Measurements from ENCODE around the gene GAK. TPM values are rescaled to one million over a fixed set of nuclear protein-coding genes. Genes with fewer than 3 reads are reported as not detected.

GAK gene
- total RNA-seq, 1 experiment from 2014 or later = 121 TPM

DNA sequence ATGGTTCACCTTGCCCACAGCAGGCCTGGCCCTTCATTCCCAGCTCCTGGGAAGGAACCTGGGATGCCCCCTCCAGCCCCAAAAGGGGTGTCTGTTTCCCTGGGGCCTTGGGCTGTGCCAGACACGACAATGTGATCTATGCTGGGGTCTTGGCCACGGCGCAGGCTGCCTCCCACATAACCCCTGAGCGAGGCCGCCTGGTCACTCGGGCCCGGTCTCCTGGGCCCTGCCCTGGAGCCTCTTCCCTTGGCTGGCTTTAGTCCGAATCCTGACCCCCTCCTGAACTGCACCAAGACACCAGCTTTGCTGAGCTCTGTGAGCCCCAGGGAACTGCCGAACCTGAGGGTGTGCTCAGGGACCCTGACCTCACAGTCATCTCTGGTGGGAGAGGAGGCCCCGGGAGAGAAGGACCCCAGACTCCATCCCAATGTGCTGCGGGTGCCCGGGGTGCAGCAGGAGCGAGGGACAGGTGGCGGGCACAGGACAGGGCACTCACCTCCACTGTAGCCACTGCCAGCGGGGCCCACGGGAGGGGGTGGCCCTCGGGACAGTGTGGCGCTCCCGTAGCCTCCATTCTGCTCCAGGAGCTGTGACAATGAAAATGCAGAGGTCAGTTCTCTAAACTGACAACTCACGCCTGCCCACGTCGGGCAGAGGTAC is 42.0 kb downstream of the GAK start:
- DNase-seq (ENCODE audit: low read depth) = no peak

DNA sequence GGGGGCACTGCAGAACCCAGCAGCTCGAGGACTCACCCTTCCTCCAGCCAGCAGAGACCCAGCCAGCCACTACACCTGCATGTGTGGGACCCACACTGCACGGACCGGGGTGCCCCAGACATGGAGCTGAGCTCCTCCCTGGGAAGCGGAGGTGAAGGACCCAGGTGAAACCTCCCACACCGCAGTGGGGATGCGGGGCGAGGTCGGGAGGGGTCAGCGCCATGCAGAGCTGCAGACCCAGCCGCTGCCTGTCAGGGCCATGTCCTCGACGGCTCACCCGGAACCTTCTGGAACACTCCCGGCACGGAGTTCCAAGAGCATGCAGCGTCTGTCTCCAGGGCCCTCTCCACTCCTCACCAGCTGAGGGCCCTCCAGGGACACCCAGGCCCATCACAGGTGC is 42.6 kb downstream of the GAK start:
- no peak for DNase-seq (ENCODE audit: low read depth)

DNA sequence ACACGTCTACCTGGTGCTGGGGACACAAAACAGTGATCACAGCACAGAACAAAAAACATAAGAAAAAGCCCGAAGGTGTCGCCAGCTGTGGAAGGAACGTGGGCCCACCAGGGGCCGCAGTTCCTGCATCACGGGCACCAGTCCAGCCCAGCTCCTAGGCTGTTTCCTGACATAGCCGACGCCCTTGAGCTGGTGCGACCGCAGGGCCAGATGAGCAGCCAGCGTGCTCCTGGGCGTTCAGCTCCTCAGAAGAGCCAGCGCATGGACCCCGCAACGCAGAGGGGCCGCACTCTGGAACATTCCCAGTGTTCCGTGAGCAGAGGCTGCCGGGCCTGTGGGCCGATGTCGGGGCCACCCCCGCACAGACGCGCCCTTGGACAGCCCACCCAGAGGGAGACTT is 44.1 kb downstream of the GAK start:
- no peak for DNase-seq (ENCODE audit: low read depth)

DNA sequence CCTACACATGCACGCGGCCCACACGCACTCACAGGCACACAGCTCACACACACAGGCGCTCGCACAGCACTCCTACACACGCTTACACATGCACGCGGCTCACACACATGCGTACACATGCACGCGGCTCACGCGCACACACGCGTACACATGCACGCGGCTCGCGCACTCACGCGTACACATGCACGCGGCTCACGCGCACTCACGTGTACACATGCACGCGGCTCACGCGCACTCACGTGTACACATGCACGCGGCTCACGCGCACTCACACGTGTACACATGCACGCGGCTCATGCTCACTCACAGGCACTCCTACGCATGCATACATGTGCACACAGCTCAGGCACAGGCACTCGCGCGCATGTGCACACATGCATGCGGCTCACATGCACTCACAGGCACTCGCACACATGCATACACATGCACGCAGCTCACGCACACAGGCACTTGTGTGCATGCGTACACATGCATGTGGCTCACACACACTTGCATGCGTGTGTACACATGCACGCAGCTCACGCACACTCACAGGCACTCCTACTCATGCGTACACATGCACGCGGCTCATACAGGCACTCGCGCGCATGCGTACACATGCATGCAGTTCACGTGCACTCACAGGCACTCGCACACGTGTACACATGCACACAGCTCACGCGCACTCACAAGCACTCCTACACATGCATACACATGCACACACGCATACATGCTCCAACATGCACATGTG is 44.9 kb downstream of the GAK start:
- no peak for DNase-seq (ENCODE audit: low read depth)

DNA sequence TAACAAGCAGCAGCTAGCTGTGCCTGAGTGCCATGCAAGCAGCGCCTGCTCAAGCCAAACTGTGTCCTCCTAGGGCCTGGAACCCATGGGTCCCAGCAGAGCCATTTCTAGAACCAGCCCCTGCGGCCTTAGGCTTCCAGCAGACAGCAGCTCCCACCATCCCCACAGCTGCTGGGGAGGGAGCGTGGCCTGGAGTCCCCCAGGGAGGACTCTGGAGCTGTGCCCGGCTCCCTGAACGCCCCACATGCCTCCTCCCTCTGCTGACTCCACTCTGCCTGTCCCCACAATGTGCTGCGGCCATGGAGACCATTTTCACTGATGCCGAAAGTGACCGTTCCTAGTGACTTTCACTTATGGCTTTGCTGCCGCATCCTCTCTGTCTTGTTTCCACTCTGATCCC is 45.9 kb downstream of the GAK start:
- DNase-seq (ENCODE audit: low read depth) = no peak

DNA sequence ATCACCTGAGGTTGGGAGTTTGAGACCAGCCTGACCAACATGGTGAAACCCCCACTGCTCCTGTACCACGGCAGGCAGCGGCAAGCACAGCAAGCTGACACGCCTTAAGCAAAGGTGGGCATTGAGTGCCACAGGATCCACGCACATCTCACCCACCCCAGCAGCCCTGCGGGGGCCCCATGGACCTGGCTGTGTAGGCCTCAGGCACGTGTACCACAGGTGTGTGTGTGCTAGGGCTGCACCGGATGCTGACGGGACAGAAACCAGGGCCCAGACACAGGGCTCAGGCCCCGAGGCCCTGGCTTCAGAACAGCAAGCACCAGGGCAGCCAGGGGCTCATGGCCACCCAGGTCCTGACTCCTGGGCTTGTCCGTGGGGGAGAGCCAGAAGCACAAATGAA is 46.8 kb downstream of the GAK start:
- no peak for DNase-seq (ENCODE audit: low read depth)

DNA sequence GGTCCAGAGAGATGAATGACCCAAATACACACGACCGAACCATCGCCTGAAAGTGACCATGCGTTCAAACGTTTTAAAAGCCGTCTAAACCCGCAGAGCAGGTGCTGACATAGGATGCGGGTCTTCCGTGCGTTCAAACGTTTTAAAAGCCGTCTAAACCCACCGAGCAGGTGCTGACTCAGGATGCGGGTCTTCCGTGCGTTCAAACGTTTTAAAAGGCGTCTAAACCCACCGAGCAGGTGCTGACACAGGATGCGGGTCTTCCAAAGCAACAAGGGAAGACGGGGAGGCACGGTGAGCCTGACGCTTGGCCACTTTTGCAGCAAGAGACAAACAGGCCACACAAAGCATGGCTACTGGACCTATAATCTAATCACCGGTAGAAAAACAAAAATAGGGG is 47.2 kb downstream of the GAK start:
- no peak for DNase-seq (ENCODE audit: low read depth)

DNA sequence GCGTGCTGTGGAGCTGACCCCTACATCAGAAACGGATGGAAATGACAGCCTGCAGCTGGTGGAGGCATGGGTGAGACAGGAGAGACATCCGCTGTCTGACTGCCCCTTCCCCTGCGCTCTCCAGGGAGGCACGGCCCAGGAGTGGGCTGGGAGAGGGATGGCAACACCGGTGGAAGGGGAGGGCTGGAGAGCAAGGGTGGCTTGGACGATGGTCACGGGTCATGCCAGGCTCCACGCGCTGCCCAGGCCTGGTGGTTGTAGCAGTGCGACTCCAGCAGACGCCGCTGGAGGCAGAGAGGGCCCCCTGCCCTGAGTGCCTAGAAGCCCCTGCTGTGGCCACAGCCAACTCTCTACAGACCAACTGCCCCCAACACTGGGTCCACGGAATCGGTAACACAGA is 47.9 kb downstream of the GAK start:
- no peak for DNase-seq (ENCODE audit: low read depth)

DNA sequence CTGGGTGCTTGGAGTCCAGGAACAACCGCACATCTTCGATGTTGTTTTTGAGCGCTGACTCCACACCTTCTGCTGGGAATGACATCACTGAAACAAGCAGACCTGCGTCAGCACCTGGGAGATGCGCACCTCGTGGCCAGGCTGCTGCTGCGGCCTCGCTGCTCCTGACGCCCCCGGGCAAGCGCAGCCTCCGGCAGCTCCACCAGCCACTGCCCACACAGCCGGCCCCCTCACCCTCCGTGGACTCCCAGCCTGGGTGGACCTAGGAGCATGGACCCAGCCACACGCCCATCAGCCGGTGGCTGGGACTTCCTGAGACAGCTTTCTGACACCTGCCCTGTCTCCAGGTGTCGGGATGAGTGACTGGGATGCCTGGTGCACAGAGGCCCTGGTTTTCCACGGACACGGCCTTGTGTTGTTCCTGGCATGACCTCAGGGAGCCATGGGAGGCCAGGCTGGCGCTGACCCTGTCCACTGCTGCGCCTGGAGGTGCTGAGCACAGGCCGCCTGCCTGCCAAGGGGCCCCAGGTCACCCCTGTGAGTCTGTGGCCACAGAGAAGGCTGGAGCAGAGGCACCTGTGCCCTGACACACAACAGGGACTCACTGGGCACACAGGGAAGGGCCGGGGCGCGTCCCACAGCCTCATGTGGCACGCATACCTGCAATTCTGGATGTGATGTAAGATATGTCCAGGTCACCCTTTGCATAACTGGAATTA is 48.6 kb downstream of the GAK start:
- DNase-seq (ENCODE audit: low read depth) = no peak

DNA sequence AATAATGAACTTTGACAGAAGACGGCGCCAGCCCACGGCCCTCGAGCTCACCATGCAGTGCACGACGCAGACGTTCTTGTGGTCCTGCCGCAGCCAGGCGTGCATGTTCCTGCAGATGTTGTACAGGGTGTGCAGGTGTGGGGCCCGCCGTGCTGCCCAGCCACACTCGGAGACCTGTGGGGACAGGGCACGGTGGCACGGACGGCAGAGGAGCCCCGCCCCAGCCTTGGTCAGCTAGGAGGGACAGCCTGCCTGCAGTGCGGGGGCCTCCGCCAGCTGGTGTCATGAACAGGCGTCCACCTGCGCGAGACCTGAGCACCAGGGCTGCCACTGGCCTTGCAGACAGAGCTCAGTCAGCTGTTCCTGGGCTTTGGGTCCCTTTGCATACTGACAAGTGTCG is 49.5 kb downstream of the GAK start:
- no peak for DNase-seq (ENCODE audit: low read depth)

DNA sequence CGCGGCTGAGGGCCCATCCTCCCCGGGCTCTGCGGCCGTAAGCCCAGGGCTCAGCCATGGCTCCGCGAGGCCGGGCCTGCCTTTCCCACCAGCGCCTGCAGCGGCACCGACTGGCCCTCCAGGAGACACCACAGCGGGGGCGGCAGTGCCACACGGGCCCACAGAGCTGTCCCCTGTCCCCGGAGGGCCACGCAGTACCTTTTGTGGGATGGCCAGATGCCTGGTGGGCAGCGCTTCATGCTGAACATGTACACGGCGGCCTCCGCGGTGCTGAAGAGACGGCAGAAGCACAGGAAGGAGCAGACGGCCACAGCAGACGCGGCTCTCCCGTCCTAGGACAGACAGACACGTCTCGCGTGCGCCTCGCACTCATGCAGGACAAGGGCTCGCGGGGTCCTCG is 50.4 kb downstream of the GAK start:
- DNase-seq (ENCODE audit: low read depth) = no peak

DNA sequence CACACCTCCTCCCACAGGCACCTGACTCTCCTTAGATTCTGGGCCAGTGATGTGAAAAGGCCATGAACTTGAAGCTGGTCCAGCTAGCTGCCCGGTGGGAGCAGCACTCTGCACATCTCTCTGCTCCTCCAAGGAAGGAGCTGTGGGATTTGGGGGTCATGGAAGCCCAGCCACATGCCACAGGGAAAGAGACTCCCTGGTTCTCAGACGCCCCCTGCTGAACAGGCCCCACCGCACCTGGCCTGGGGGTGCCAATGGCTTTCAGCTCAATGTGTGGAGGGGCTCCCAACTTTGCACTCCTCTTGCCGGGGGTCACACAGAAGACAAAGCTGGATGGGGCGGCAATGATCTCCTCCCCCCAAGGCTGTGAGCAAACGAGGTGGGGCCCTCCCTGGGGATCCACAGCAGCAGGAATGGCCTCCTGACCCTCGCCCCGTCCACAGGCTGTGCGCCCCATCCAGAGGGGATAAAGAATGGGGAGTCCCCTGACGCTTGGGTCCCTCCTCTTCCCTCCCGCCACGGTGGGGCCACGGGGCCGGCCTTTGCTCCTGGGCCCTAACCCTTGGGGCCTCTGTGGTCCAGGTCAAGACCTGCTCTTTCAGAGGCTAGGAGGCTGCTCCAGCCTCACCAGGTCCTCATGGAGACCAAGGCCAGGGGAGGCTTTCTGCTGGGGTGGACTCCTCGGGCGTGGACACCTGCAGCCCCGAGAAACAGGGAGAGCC is 51.3 kb downstream of the GAK start:
- no peak for DNase-seq (ENCODE audit: low read depth)

DNA sequence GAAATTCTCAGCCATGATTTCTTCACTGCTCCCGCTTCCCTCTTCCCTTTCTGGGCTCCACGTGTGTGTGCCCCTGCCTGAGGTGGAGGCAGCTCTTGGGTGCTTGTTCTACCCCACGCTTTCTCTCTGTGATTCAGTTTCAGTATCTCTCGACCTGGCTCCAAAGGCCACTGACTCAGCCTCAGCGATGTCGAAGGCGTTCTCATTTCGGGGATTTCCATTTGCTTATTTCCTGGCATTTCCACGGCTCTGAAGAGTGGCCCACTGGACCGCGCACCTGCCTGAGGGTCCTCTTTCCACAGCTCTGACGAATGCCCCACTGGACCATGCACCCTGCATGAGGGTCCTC is 52.4 kb downstream of the GAK start:
- no peak for DNase-seq (ENCODE audit: low read depth)

DNA sequence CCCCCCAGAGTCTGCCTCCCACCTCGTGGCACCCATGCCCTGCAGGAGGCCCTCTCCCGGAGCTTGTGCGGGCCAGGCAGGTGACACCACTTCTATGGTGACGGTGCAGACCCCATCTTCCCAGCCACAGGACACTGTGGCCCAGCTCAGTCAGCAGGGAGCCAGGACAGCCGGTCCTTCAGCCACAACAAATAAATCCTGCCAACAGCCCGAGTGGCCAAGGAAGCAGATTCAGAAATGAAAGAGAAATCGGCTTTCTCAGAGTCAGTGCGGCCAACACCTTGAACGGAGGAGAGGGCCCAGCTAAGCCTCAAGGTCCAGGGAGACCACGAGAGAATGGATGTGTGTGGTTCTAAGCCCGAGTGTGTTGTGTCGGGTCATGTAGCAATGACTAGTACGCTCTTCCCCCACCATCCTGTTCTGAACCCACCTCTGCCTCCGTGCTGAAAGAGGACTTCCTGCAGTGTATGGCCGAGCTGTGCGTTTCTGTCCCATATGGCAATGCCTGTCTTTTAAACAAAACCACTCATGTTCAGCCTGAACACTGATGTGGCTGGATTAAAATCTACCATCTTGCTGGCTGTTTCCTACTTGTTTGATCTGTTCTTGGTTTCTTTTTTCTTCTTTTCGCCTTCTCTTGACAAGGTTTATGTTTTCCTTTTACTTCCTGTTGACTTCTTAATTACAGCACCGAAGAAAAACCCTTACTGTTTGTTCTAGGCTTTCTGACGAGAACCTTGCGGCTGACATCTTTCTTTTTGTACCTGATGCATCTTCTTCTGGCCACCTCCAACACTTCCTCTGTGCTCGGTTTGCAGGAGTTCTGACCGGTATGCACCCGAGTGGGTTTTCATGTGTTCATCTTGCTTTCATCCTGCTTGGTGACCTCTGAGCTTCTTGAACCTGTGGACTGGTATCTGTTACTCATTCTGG is 53.1 kb downstream of the GAK start:
- DNase-seq (ENCODE audit: low read depth) = no peak

DNA sequence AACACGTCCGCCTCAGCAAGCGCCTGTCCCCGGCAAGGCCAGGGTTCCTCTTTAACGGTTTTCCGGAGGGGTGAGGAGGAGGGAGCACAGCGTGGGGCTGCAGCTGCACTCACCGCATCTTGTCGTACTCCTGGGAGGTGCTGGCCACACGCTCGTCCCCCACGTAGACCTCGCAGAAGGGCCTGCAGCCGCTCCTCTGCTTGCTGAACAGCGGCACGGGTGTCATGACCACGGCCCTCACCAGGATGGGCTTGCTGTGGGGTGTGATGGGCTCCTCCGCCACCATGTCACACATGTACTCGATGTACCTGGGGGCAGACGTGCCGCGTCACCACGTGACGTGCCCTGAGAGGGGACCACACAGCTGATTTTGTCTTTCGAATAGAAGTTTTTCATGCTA is 54.6 kb downstream of the GAK start:
- no peak for DNase-seq (ENCODE audit: low read depth)

DNA sequence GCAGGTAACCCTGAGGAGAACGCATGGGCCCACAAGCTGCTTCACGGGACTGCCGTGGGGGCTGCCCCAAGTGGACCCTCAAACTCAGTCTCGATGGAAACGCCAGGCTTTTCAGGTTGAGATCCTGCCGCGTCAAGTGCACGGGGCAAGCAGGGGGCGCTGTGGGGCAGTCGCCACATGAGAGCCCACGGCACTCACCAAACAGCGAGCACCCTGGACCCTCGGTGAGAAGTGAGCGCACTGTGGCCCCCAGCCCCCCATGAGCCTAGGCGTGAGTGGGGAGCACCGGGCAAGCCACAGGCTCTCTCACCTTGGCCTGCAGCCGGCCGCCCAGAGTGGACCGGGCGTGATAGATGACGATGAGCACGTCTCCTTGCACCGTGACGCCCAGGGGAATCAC is 55.3 kb downstream of the GAK start:
- no peak for DNase-seq (ENCODE audit: low read depth)

DNA sequence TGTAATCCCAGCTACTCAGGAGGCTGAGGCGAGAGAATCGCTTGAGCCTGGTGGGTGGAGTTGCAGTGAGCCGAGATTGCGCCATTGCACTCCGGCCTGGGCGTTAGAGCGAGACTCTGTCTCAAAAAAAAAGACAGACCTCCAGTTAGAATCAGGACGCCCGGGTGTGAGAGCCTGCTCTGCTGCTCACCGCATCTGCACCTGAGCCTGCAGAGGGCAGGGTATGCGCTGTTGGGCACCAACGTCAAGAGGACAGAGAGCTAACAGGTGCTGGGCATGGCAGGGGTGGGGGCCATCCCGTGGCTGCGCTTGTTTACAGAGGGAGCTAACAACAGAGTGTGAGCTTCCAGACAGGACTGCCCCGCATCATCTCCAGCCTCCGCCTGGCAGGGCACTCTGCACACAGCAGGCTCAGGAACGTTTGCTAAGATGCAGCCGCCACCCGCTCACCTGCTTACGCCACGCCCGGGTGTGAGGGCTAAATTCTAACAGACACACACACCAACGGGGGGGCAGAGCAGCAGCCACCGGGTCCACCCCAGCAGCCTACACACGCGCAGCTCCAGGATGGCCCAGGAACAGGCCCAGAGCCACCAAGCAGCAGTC is 56.2 kb downstream of the GAK start:
- DNase-seq (ENCODE audit: low read depth) = no peak

DNA sequence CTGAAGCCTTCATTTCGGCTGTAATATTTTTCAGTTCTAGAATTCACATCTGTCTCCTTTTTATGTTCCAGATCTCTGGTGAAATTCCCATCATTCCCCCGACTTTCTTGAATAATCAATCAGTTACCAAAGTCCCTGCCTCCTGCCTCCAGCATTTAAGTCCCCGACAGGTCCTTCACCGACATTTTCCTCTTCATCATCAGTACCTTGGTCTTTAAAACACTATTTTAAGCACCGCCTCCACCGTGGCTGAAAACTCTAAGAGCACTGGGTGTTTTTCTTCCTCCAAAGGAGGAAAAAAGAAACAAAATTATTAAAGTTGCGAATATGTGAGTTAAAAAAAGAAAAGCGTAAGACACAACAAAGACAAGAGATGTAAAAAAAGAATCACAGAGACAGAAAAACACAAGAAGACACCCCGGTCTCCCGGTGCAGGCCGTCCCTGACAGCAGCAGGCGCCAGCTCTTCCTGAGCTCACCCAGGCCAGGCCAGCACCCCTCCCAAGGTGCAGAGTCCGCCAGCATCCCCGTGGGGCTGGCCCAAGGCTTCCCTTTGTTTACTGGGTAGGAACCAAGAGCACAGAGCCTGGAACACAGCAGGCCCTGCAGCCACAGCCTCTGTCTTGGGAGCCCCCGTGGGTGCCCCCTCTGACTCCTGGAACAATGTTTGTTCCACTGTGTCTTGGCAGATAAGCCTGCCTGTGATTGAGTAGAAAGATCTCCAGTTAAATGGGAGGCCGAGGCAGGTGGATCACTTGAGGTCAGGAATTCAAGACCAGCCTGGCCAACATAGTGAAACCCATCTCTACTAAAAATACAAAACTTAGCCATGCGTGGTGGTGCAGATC is 56.9 kb downstream of the GAK start:
- DNase-seq (ENCODE audit: low read depth) = no peak

DNA sequence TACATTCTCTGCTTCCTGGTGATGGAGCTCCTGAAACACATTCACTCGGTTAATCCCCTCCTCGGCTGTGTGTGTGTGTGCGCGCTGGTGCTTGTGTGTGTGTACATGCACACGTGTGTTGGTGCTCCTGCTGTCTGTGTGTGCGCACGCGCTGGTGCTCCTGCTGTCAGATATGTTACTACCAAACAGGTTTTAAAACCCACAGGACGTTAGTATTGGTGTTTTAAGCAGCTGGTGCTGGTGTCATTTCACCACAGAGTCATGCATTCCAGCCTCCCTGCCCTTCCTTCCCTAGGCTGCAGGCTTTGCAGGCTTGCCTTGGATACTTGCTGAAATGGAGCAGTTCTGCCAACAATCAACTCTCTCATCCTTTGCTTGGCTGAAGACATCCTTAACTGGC is 58.1 kb downstream of the GAK start:
- no peak for DNase-seq (ENCODE audit: low read depth)

Measured in HT1080 (cell line).